SK-N-SH (cell line): Measurements from ENCODE around the gene SMYD3. TPM values are rescaled to one million over a fixed set of nuclear protein-coding genes. Genes with fewer than 3 reads are reported as not detected.

ENCODE experiments used
- CTCF ChIA-PET: fragments of 300-600, 350-600 bp; formaldehyde crosslinking; extraction: SDS; loops from one replicate; lab custom pipeline; 2021; lab: Yijun Ruan, JAX
- POLR2A ChIA-PET: fragments of 350-600 bp; sonication (Branson Sonifier 250); formaldehyde crosslinking; extraction: SDS; loops from one replicate; lab custom pipeline; 2020; ENCODE audit warnings: antibody characterized with exemption, inconsistent platforms; lab: Yijun Ruan, JAX
- DNase-seq: peaks from one replicate; pipeline ENCODE4 v3.0.0; 2012
- H2AFZ ChIP-seq: fragments of 200-600 bp; sonication (generic); 2 replicates; pipeline ENCODE4 v1.8.1; 2016; ENCODE audit warnings: antibody characterized with exemption, mild to moderate bottlenecking, low read depth
- H3F3A ChIP-seq: fragments of 200-600 bp; sonication (generic); replicated peaks from 2 replicates; pipeline ENCODE3; 2016; ENCODE audit warnings: antibody characterized with exemption, mild to moderate bottlenecking; ENCODE audit not compliant: insufficient read depth
- H3K27ac ChIP-seq, 2 experiments: fragments of 200-500 bp in 1 of 2; fragments of 200-600 bp in 1 of 2; sonication (Bioruptor generic) in 1 of 2; sonication (generic), shearing (Covaris generic) in 1 of 2; 2 replicates each; pipeline versions ENCODE4 v1.5.1 to v1.6.1; 2014 to 2016; ENCODE audit warnings: low read depth in 2 of 2, inconsistent platforms in 1 of 2, low read length in 1 of 2, mild to moderate bottlenecking in 1 of 2, mixed read lengths in 1 of 2
- H3K27me3 ChIP-seq: fragments of 200-600 bp; sonication (generic), shearing (Covaris generic); 2 replicates; pipeline ENCODE4 v1.6.1; 2016; ENCODE audit warnings: mixed run types; ENCODE audit not compliant: insufficient read depth
- H3K36me3 ChIP-seq, 2 experiments: fragments of 200-500 bp in 1 of 2; fragments of 200-600 bp in 1 of 2; sonication (Bioruptor generic) in 1 of 2; sonication (generic) in 1 of 2; replicated peaks in 1 of 2; 2 replicates each; pipeline versions ENCODE3 to v1.5.1; 2014 to 2016; ENCODE audit warnings: low read length in 1 of 2, mild to moderate bottlenecking in 1 of 2; ENCODE audit not compliant: insufficient read depth in 2 of 2, control insufficient read depth in 1 of 2
- H3K4me1 ChIP-seq, 2 experiments: fragments of 200-500 bp in 1 of 2; fragments of 200-600 bp in 1 of 2; sonication (Bioruptor generic) in 1 of 2; sonication (generic), shearing (Covaris generic) in 1 of 2; 2 replicates each; pipeline versions ENCODE4 v1.5.1 to v1.6.1; 2014 to 2016; ENCODE audit warnings: low read depth in 1 of 2, low read length in 1 of 2, mixed run types in 1 of 2; ENCODE audit not compliant: insufficient read depth in 2 of 2, control insufficient read depth in 1 of 2
- H3K4me2 ChIP-seq: fragments of 200-600 bp; sonication (generic), shearing (Covaris generic); 2 replicates; pipeline ENCODE4 v1.6.1; 2017; ENCODE audit warnings: mixed run types
- H3K4me3 ChIP-seq, 2 experiments: fragments of 200-500 bp in 1 of 2; fragments of 200-600 bp in 1 of 2; sonication (Bioruptor generic) in 1 of 2; sonication (generic), shearing (Covaris generic) in 1 of 2; 2 replicates each; pipeline versions ENCODE4 v1.5.1 to v1.8.1; 2014 to 2016; ENCODE audit warnings: low read depth in 2 of 2, inconsistent platforms in 1 of 2, low read length in 1 of 2, mild to moderate bottlenecking in 1 of 2, mixed read lengths in 1 of 2, moderate library complexity in 1 of 2
- H3K79me2 ChIP-seq: fragments of 200-600 bp; sonication (generic); 2 replicates; pipeline ENCODE4 v1.8.1; 2017; ENCODE audit warnings: mild to moderate bottlenecking; ENCODE audit not compliant: insufficient read depth
- H3K9ac ChIP-seq: fragments of 200-600 bp; sonication (generic); 2 replicates; pipeline ENCODE4 v1.6.1; 2017; ENCODE audit warnings: mixed run types
- H3K9me2 ChIP-seq: fragments of 200-600 bp; sonication (generic); 2 replicates; pipeline ENCODE4 v1.6.1; 2017; ENCODE audit warnings: mixed run types
- H3K9me3 ChIP-seq: fragments of 200-600 bp; sonication (generic); 2 replicates; pipeline ENCODE4 v1.6.1; 2017; ENCODE audit warnings: mixed run types, mild to moderate bottlenecking, moderate library complexity
- H4K20me1 ChIP-seq: fragments of 200-600 bp; sonication (generic); 2 replicates; pipeline ENCODE4 v1.6.1; 2017; ENCODE audit warnings: mild to moderate bottlenecking, mixed run types; ENCODE audit not compliant: insufficient read depth
- FOSL2 ChIP-seq: IDR thresholded peaks from 2 replicates; pipeline ENCODE4 v1.4.0; 2012; ENCODE audit warnings: low read depth, mild to moderate bottlenecking, moderate library complexity, borderline replicate concordance
- FOXJ3 ChIP-seq: sonication (generic); formaldehyde crosslinking; IDR thresholded peaks from 2 replicates; pipeline ENCODE4 v1.5.1; 2020; ENCODE audit warnings: mild to moderate bottlenecking, missing genetic modification reagents
- JUND ChIP-seq: IDR thresholded peaks from 2 replicates; pipeline ENCODE4 v1.4.0; 2012
- MEF2A ChIP-seq: IDR thresholded peaks from 2 replicates; pipeline ENCODE4 v1.4.0; 2012; ENCODE audit warnings: low read depth, borderline replicate concordance
- NFIC ChIP-seq: IDR thresholded peaks from 2 replicates; pipeline ENCODE4 v1.4.0; 2012; ENCODE audit warnings: borderline replicate concordance
- RAD21 ChIP-seq: IDR thresholded peaks from 2 replicates; pipeline ENCODE4 v1.6.1; 2012; ENCODE audit warnings: mild to moderate bottlenecking, low read length
- RXRA ChIP-seq: IDR thresholded peaks from 2 replicates; pipeline ENCODE4 v1.4.0; 2012; ENCODE audit warnings: low read depth, mild to moderate bottlenecking, borderline replicate concordance
- TCF12 ChIP-seq: IDR thresholded peaks from 2 replicates; pipeline ENCODE4 v1.4.0; 2012
- USF1 ChIP-seq: IDR thresholded peaks from 2 replicates; pipeline ENCODE4 v1.4.0; 2012; ENCODE audit warnings: low read depth, borderline replicate concordance
- YY1 ChIP-seq: IDR thresholded peaks from 2 replicates; pipeline ENCODE4 v1.4.0; 2012; ENCODE audit warnings: low read depth, mild to moderate bottlenecking
- WGBS: methylation state at CpG from one replicate; pipeline ENCODE4 v1.1.6; 2017; ENCODE audit warnings: low lambda C conversion rate; 5-methylcytosine and 5-hydroxymethylcytosine counted together
- polyA plus RNA-seq, 3 experiments: library from polyadenylated mRNA; depleted of rRNA; stranded (reverse); fragments of >200 nt; gene quantifications; 2 replicates each; pipeline ENCODE4 v1.2.3, GENCODE V29; 2012
- TF ChIP-seq, protein P1 (sequence below): IDR thresholded peaks from 2 replicates; pipeline ENCODE4; 2012

The SMYD3 gene
- polyA plus RNA-seq, 1 of the 3 experiments (the other 2 are of a cell fraction) = 31.4 TPM

GRCh38 chr1:245716561-245716960, 790.5 kb downstream of the SMYD3 start:
- CTCF ChIA-PET = interaction anchor here (0.6 to 1.1 kb wide), 2 partner anchors 16 to 863 kb away, joined by 3 to 5 read pairs; no protein-coding TSS in a partner anchor
- H3F3A ChIP-seq = no peaks in the 10 kb centered on the region
- H4K20me1 ChIP-seq = no peaks in the 10 kb centered on the region
- peak overlapping the region; percentile 45; the same call in 1 of the 2 replicates for H3K4me2 ChIP-seq
- DNase-seq = no peak
- H2AFZ ChIP-seq = no peak overlapping the region
- no peak for TF ChIP-seq RAD21
- TF ChIP-seq MEF2A = no peak
- TF ChIP-seq YY1 = no peak
- TF ChIP-seq JUND = no peak
- no peak for TF ChIP-seq USF1
- TF ChIP-seq RXRA = no peak
- TF ChIP-seq, all 33 proteins: peak for 0
- no peaks in the 10 kb centered on the region for H3K9me2 ChIP-seq
- H3K79me2 ChIP-seq = no peaks in the 10 kb centered on the region
- POLR2A ChIA-PET = interaction anchor here (0.5 kb wide), 1 partner anchor 10 kb away, joined by 3 read pairs; no protein-coding TSS in a partner anchor
- no peaks in the 10 kb centered on the region for H3K27me3 ChIP-seq
- H3K36me3 ChIP-seq = peaks cover 0 to 4% of the 10 kb centered on the region in 2 experiments
- peaks cover 3 to 14% of the 10 kb centered on the region in 2 experiments; a peak in 2 of 4 replicates for H3K4me1 ChIP-seq
- 88% methylated on average over 3 of the region's 3 CpGs for WGBS
- no peak overlapping the region for H3K4me3 ChIP-seq
- no peak overlapping the region for H3K27ac ChIP-seq
- no peak overlapping the region for H3K9ac ChIP-seq
- no peaks in the 10 kb centered on the region for H3K9me3 ChIP-seq

- POLR2A ChIA-PET = interaction anchor here (0.5 kb wide), 1 partner anchor 10 kb away, joined by 3 read pairs; no protein-coding TSS in a partner anchor
- Histone ChIP-seq H3K9ac (no peak overlapping the region), H3K9me2 (no peaks in the 10 kb centered on the region), H3K79me2 (no peaks in the 10 kb centered on the region), H2AFZ (no peak overlapping the region), H3K4me2 (no peak overlapping the region; the same call in 1 of the 2 replicates), H3K27ac (0 out of 4 replicates have a peak overlapping the region, but pooled peaks of 1 of the 2 experiments have one; percentile 11), H4K20me1 (no peaks in the 10 kb centered on the region), H3K4me3 (no peak overlapping the region), H3K9me3 (no peaks in the 10 kb centered on the region), H3K27me3 (no peaks in the 10 kb centered on the region), H3K36me3 (peaks cover 0 to 5% of the 10 kb centered on the region in 2 experiments), H3K4me1 (peaks cover 3 to 14% of the 10 kb centered on the region in 2 experiments; a peak in 2 of 4 replicates), H3F3A (no peaks in the 10 kb centered on the region)
- TF ChIP-seq, protein P1, sequence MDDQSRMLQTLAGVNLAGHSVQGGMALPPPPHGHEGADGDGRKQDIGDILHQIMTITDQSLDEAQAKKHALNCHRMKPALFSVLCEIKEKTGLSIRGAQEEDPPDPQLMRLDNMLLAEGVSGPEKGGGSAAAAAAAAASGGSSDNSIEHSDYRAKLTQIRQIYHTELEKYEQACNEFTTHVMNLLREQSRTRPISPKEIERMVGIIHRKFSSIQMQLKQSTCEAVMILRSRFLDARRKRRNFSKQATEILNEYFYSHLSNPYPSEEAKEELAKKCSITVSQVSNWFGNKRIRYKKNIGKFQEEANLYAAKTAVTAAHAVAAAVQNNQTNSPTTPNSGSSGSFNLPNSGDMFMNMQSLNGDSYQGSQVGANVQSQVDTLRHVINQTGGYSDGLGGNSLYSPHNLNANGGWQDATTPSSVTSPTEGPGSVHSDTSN = 0 out of 2 replicates have a peak, but pooled peaks have one; percentile 17
- 0 out of 2 replicates have a peak, but pooled peaks have one; percentile 43 for TF ChIP-seq NFIC
- peak; percentile 58; the same call in 1 of the 2 replicates for TF ChIP-seq TCF12
- peak; percentile 58; the same call in 1 of the 2 replicates for TF ChIP-seq FOSL2
- peak; percentile 34; the same call in 1 of the 2 replicates for TF ChIP-seq JUND
- TF ChIP-seq MEF2A = no peak
- no peak for TF ChIP-seq FOXJ3 (CRISPR knock-in tag)
- no peak for DNase-seq
- 80% methylated on average over 1 of the region's 1 CpG for whole genome bisulfite sequencing
- CTCF ChIA-PET = interaction anchor here (0.7 to 1.1 kb wide), 2 partner anchors 15 to 178 kb away, joined by 3 read pairs; no protein-coding TSS in a partner anchor
These were observed 791.1 kb downstream of the SMYD3 start for GRCh38 chr1:245715970-245716369.
